GM23338 (cell line): ENCODE data around the gene ANKRD2. TPM values are rescaled to one million over a fixed set of nuclear protein-coding genes. Genes with fewer than 3 reads are reported as not detected.

Source experiments
- ATAC-seq: fragments of 200-7000 bp; cut with Tn5 transposase; 3 replicates; pipeline ENCODE4 v1.9.1; 2020
- DNase-seq: peaks from one replicate; pipeline ENCODE4 v3.0.0-alpha.2; 2015; ENCODE audit warnings: low spot score
- H2AFZ ChIP-seq: fragments of 200-600 bp; sonication (generic); 2 replicates; pipeline ENCODE4 v1.8.0; 2016; ENCODE audit warnings: antibody characterized with exemption, mild to moderate bottlenecking, moderate library complexity
- H3F3A ChIP-seq: fragments of 200-600 bp; sonication (generic); replicated peaks from 2 replicates; pipeline ENCODE4 v1.8.0; 2017; ENCODE audit warnings: antibody characterized with exemption, mixed run types, low read depth
- H3K27ac ChIP-seq: fragments of 200-600 bp; sonication (generic); 2 replicates; pipeline ENCODE4 v1.6.1; 2016; ENCODE audit warnings: low read depth
- H3K27me3 ChIP-seq: fragments of 200-600 bp; sonication (generic); 2 replicates; pipeline ENCODE4 v1.8.0; 2016; ENCODE audit warnings: mild to moderate bottlenecking, mixed run types, moderate library complexity; ENCODE audit not compliant: insufficient read depth
- H3K36me3 ChIP-seq: fragments of 200-600 bp; sonication (generic); 2 replicates; pipeline ENCODE4 v1.8.0; 2016; ENCODE audit warnings: mild to moderate bottlenecking; ENCODE audit not compliant: insufficient read depth
- H3K4me1 ChIP-seq: fragments of 200-600 bp; sonication (generic); 2 replicates; pipeline ENCODE4 v1.8.0; 2016; ENCODE audit warnings: mild to moderate bottlenecking, moderate library complexity; ENCODE audit not compliant: insufficient read depth
- H3K4me2 ChIP-seq: fragments of 200-600 bp; sonication (generic); 2 replicates; pipeline ENCODE4 v1.7.1; 2017; ENCODE audit warnings: mixed run types
- H3K4me3 ChIP-seq: fragments of 200-600 bp; sonication (generic); 2 replicates; pipeline ENCODE4 v1.6.1; 2016; ENCODE audit warnings: mixed run types
- H3K79me2 ChIP-seq: fragments of 200-600 bp; sonication (generic); replicated peaks from 2 replicates; pipeline ENCODE4 v1.8.0; 2017; ENCODE audit warnings: mild to moderate bottlenecking; ENCODE audit not compliant: insufficient read depth
- H3K9me2 ChIP-seq: fragments of 200-600 bp; sonication (generic); 2 replicates; pipeline ENCODE4 v1.8.0; 2017; ENCODE audit not compliant: insufficient read depth
- H4K20me1 ChIP-seq: fragments of 200-600 bp; sonication (generic); replicated peaks from 2 replicates; pipeline ENCODE4 v1.8.0; 2017; ENCODE audit warnings: mild to moderate bottlenecking; ENCODE audit not compliant: insufficient read depth
- H3K27ac Mint-ChIP-seq: 2 replicates; pipeline ENCODE4 v1.8.0; 2020; ENCODE audit warnings: inconsistent platforms, mild to moderate bottlenecking, moderate library complexity, mixed read lengths
- H3K27me3 Mint-ChIP-seq: 3 replicates; pipeline ENCODE4 v1.8.0; 2022; ENCODE audit warnings: low read depth, mild to moderate bottlenecking, moderate library complexity, mixed read lengths, inconsistent platforms; ENCODE audit not compliant: insufficient read depth, poor library complexity
- H3K36me3 Mint-ChIP-seq: 3 replicates; pipeline ENCODE4 v1.8.0; 2021; ENCODE audit warnings: low read depth, mild to moderate bottlenecking, inconsistent platforms, moderate library complexity, mixed read lengths
- H3K4me1 Mint-ChIP-seq: 3 replicates; pipeline ENCODE4 v1.8.0; 2020; ENCODE audit warnings: mild to moderate bottlenecking, inconsistent platforms, mixed read lengths
- H3K4me3 Mint-ChIP-seq: 3 replicates; pipeline ENCODE4 v1.8.0; 2021; ENCODE audit warnings: moderate library complexity, mild to moderate bottlenecking, inconsistent platforms, mixed read lengths
- H3K9me3 Mint-ChIP-seq: 3 replicates; pipeline ENCODE4 v1.8.0; 2020; ENCODE audit warnings: moderate library complexity, mild to moderate bottlenecking, inconsistent platforms, mixed read lengths
- EZH2 ChIP-seq: fragments of 200-600 bp; sonication (generic); IDR thresholded peaks from one replicate; pipeline ENCODE4 v1.8.0; 2017; ENCODE audit warnings: antibody characterized with exemption, mild to moderate bottlenecking, low read depth; ENCODE audit not compliant: unreplicated experiment
- EZH2phosphoT487 ChIP-seq: fragments of 200-600 bp; sonication (generic); IDR thresholded peaks from one replicate; pipeline ENCODE4 v1.8.1; 2018; ENCODE audit warnings: antibody characterized with exemption; ENCODE audit not compliant: unreplicated experiment
- REST ChIP-seq: IDR thresholded peaks from one replicate; pipeline ENCODE4 v1.6.1; 2018; ENCODE audit warnings: antibody characterized with exemption; ENCODE audit not compliant: unreplicated experiment
- STAT1 ChIP-seq: IDR thresholded peaks from one replicate; pipeline ENCODE4 v1.6.1; 2016; ENCODE audit warnings: antibody characterized with exemption; ENCODE audit not compliant: unreplicated experiment
- ZNF114 ChIP-seq: fragments of 250-450 bp; sonication (Bioruptor Pico); IDR thresholded peaks from 2 replicates; pipeline ENCODE4 v1.5.0; 2020; ENCODE audit warnings: mild to moderate bottlenecking, moderate library complexity
- ZNF331 ChIP-seq: fragments of 250-450 bp; sonication (Bioruptor Pico); IDR thresholded peaks from 2 replicates; pipeline ENCODE4 v1.5.0; 2020; ENCODE audit warnings: low read depth, mild to moderate bottlenecking, moderate library complexity
- ZNF462 ChIP-seq: fragments of 250-450 bp; sonication (Bioruptor Pico); IDR thresholded peaks from 2 replicates; pipeline ENCODE4 v1.5.0; 2020; ENCODE audit warnings: mild to moderate bottlenecking, moderate library complexity
- polyA plus RNA-seq: library from polyadenylated mRNA; unstranded; fragments of >200 nt; fragmentation: Nextera tagmentation; extraction: Ambion mirVana; gene quantifications from 2 replicates; pipeline ENCODE4 v1.2.1, GENCODE V29; 2016
- total RNA-seq: library from RNA; depleted of rRNA; stranded (reverse); fragments of >200 nt; shearing (Covaris generic); gene quantifications from 2 replicates; pipeline ENCODE4 v1.2.3, GENCODE V29; 2014
- TF ChIP-seq, protein P1 (sequence below), 2 experiments: fragments of 200-600 bp in 1 of 2; sonication (generic) in 1 of 2; conservative IDR thresholded peaks; 2 replicates each; pipeline versions ENCODE4 v1.5.1 to v1.6.1; 2016 to 2017; ENCODE audit warnings: antibody characterized with exemption in 2 of 2, low read depth in 2 of 2, mild to moderate bottlenecking in 2 of 2, moderate library complexity in 1 of 2

ANKRD2 gene
- total and polyA plus RNA-seq, 2 experiments from 2014 or later: not detected

DNA sequence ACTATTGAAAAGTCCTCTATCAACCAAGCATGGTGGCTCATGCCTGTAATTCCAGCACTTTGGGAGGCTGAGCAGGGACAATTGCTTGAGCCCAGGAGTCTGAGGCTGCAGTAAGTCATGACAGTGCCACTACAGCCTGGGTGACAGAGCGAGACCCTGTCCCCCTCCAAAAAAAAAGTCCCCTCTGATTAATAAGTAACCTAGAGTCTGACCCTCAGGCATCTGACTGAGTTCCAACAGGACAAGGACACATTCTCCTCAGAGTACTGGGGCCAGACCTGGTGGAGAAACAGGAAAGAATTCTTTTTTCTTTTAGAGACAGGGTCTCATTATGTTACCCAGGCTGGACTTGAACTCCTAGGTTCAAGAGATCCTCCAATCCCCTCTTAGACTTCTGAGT, 50.7 kb downstream of the ANKRD2 start:
- no peaks in the 10 kb centered on the region for H3K36me3 ChIP-seq
- H3K4me3 ChIP-seq: no peak overlapping the region
- H3K79me2 ChIP-seq: 0 out of 2 replicates have a peak, but pooled peaks cover 7% of the 10 kb centered on the region
- no peak overlapping the region for H3K4me2 ChIP-seq
- H3K27ac ChIP-seq: no peak overlapping the region
- Mint-ChIP-seq H3K27me3 (peaks cover 4% of the 10 kb centered on the region), H3K4me3 (no peak overlapping the region), H3K36me3 (no peaks in the 10 kb centered on the region), H3K4me1 (no peaks in the 10 kb centered on the region), H3K9me3 (no peaks in the 10 kb centered on the region), H3K27ac (no peak overlapping the region)
- no peaks in the 10 kb centered on the region for H3F3A ChIP-seq
- peaks cover 4% of the 10 kb centered on the region for H4K20me1 ChIP-seq
- no peak for ATAC-seq
- no peaks in the 10 kb centered on the region for H3K4me1 ChIP-seq
- no peak overlapping the region for H2AFZ ChIP-seq
- no peak for DNase-seq
- no peak for TF ChIP-seq EZH2phosphoT487
- TF ChIP-seq STAT1: no peak
- TF ChIP-seq, protein P1, sequence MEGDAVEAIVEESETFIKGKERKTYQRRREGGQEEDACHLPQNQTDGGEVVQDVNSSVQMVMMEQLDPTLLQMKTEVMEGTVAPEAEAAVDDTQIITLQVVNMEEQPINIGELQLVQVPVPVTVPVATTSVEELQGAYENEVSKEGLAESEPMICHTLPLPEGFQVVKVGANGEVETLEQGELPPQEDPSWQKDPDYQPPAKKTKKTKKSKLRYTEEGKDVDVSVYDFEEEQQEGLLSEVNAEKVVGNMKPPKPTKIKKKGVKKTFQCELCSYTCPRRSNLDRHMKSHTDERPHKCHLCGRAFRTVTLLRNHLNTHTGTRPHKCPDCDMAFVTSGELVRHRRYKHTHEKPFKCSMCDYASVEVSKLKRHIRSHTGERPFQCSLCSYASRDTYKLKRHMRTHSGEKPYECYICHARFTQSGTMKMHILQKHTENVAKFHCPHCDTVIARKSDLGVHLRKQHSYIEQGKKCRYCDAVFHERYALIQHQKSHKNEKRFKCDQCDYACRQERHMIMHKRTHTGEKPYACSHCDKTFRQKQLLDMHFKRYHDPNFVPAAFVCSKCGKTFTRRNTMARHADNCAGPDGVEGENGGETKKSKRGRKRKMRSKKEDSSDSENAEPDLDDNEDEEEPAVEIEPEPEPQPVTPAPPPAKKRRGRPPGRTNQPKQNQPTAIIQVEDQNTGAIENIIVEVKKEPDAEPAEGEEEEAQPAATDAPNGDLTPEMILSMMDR (conservative IDR thresholded peaks at IDR 0.05; ENCODE audit: low read depth in 2 of 2): no peak
- no peak for TF ChIP-seq REST
- TF ChIP-seq EZH2: no peak
- no peak for TF ChIP-seq ZNF331 (CRISPR knock-in tag)
- no peak for TF ChIP-seq ZNF114
- no peak for TF ChIP-seq ZNF462
- no peaks in the 10 kb centered on the region for H3K9me2 ChIP-seq
- no peaks in the 10 kb centered on the region for H3K27me3 ChIP-seq
